Loucy (cell line): ENCODE data around the gene RAPH1.

Source experiments
- H2AFZ ChIP-seq: fragments of 200-600 bp; sonication (generic); 2 replicates; pipeline ENCODE4 v1.6.0; 2016; ENCODE audit warnings: antibody characterized with exemption, mild to moderate bottlenecking, low read length, moderate library complexity
- H3F3A ChIP-seq: fragments of 200-600 bp; 2 replicates; pipeline ENCODE4 v1.6.0; 2016; ENCODE audit warnings: antibody characterized with exemption, low read depth, mild to moderate bottlenecking
- H3K27me3 ChIP-seq: fragments of 200-600 bp; sonication (generic); 2 replicates; pipeline ENCODE4 v1.6.1; 2014; ENCODE audit warnings: low read length, mild to moderate bottlenecking; ENCODE audit not compliant: insufficient read depth, poor library complexity, severe bottlenecking
- H3K36me3 ChIP-seq: fragments of 200-600 bp; sonication (generic); 2 replicates; pipeline ENCODE4 v1.6.1; 2016; ENCODE audit warnings: low read length; ENCODE audit not compliant: insufficient read depth
- H3K4me1 ChIP-seq: fragments of 200-600 bp; sonication (generic); 2 replicates; pipeline ENCODE4 v1.5.1; 2014; ENCODE audit warnings: low read length, mild to moderate bottlenecking; ENCODE audit not compliant: insufficient read depth, poor library complexity, severe bottlenecking
- H3K4me2 ChIP-seq: fragments of 200-600 bp; sonication (generic); 2 replicates; pipeline ENCODE4 v1.6.0; 2014; ENCODE audit warnings: antibody characterized with exemption, low read length, low read depth, mild to moderate bottlenecking; ENCODE audit not compliant: poor library complexity, severe bottlenecking
- H3K4me3 ChIP-seq: fragments of 200-600 bp; sonication (generic); 2 replicates; pipeline ENCODE4 v1.5.1; 2014; ENCODE audit warnings: low read length, mild to moderate bottlenecking, mixed read lengths; ENCODE audit not compliant: poor library complexity, severe bottlenecking
- H3K79me2 ChIP-seq: fragments of 200-600 bp; sonication (generic); 2 replicates; pipeline ENCODE4 v1.6.1; 2014; ENCODE audit warnings: low read length; ENCODE audit not compliant: insufficient read depth
- H3K9ac ChIP-seq: fragments of 200-600 bp; sonication (generic); 2 replicates; pipeline ENCODE4 v1.6.0; 2014; ENCODE audit warnings: mild to moderate bottlenecking, low read depth, low read length, moderate library complexity; ENCODE audit not compliant: poor library complexity, severe bottlenecking
- H3K9me2 ChIP-seq: fragments of 200-600 bp; sonication (generic); replicated peaks from 2 replicates; pipeline ENCODE4 v1.6.1; 2016; ENCODE audit warnings: low read depth, low read length, mixed read lengths
- H3K9me3 ChIP-seq: fragments of 200-600 bp; sonication (generic); 2 replicates; pipeline ENCODE4 v1.6.1; 2014; ENCODE audit warnings: mild to moderate bottlenecking, antibody characterized with exemption, low read length, low read depth; ENCODE audit not compliant: insufficient read depth
- H4K20me1 ChIP-seq: fragments of 200-600 bp; sonication (generic); 2 replicates; pipeline ENCODE4 v1.6.0; 2014; ENCODE audit warnings: antibody characterized with exemption, low read length, mild to moderate bottlenecking; ENCODE audit not compliant: insufficient read depth, poor library complexity, severe bottlenecking
- CTCF ChIP-seq: fragments of 200-600 bp; sonication (generic); conservative IDR thresholded peaks from 2 replicates; pipeline ENCODE4 v1.5.1; 2014; ENCODE audit warnings: mild to moderate bottlenecking, antibody characterized with exemption, low read length
- EZH2phosphoT487 ChIP-seq: fragments of 200-600 bp; IDR thresholded peaks from 2 replicates; pipeline ENCODE4 v1.6.1; 2018; ENCODE audit warnings: antibody characterized with exemption, mild to moderate bottlenecking, moderate library complexity, borderline replicate concordance

The RAPH1 gene

GRCh38 chr2:203535784-203536585, 884 bp upstream of the RAPH1 start:
- H3K27me3 ChIP-seq, result peaks cover 28% of the 10 kb centered on the region
- H3K4me1 ChIP-seq, result no peaks in the 10 kb centered on the region
- H2AFZ ChIP-seq, result no peak overlapping the region
- H3K4me3 ChIP-seq, result peak overlapping the region; percentile 62
- H3K9me3 ChIP-seq, result no peaks in the 10 kb centered on the region
- 0 out of 2 replicates have a peak, but pooled peaks cover 5% of the 10 kb centered on the region for H3F3A ChIP-seq
- H3K4me2 ChIP-seq, result peak overlapping the region; percentile 49
- no peaks in the 10 kb centered on the region for H4K20me1 ChIP-seq
- H3K9me2 ChIP-seq, result no peaks in the 10 kb centered on the region
- no peaks in the 10 kb centered on the region for H3K36me3 ChIP-seq
- H3K79me2 ChIP-seq, result no peaks in the 10 kb centered on the region
- no peak for TF ChIP-seq EZH2phosphoT487
- no peak for TF ChIP-seq CTCF
- H3K9ac ChIP-seq, result no peak overlapping the region

GRCh38 chr2:203534621-203535077, 452 bp downstream of the RAPH1 start:
- Histone ChIP-seq H3K79me2 (no peaks in the 10 kb centered on the region), H3K9me2 (no peaks in the 10 kb centered on the region), H3K27me3 (peaks cover 28% of the 10 kb centered on the region), H4K20me1 (no peaks in the 10 kb centered on the region), H3K4me3 (peak overlapping the region; percentile 76), H3K36me3 (no peaks in the 10 kb centered on the region), H2AFZ (peak overlapping the region; percentile 87), H3K9ac (no peak overlapping the region), H3K9me3 (no peaks in the 10 kb centered on the region), H3K4me1 (no peaks in the 10 kb centered on the region), H3F3A (0 out of 2 replicates have a peak, but pooled peaks cover 5% of the 10 kb centered on the region), H3K4me2 (peak overlapping the region; percentile 86)
- TF ChIP-seq EZH2phosphoT487, result no peak
- TF ChIP-seq CTCF, result no peak

GRCh38 chr2:203533676-203534591, 1.2 kb downstream of the RAPH1 start:
- Histone ChIP-seq H3K9me2 (no peaks in the 10 kb centered on the region), H3K4me3 (peak overlapping the region; percentile 76), H3K79me2 (no peaks in the 10 kb centered on the region)

More at GRCh38 chr2:203533676-203534591, 1.2 kb downstream of the RAPH1 start:
- no peaks in the 10 kb centered on the region for H3K4me1 ChIP-seq
- 0 out of 2 replicates have a peak, but pooled peaks cover 5% of the 10 kb centered on the region for H3F3A ChIP-seq
- no peaks in the 10 kb centered on the region for H3K9me3 ChIP-seq
- H3K27me3 ChIP-seq, result peaks cover 28% of the 10 kb centered on the region
- peak overlapping the region; percentile 86 for H3K4me2 ChIP-seq
- H4K20me1 ChIP-seq, result no peaks in the 10 kb centered on the region
- H3K9ac ChIP-seq, result no peak overlapping the region
- TF ChIP-seq EZH2phosphoT487 (no peak), CTCF (no peak)
- no peaks in the 10 kb centered on the region for H3K36me3 ChIP-seq
- H2AFZ ChIP-seq, result no peak overlapping the region
